Epithelial cell of proximal tubule (primary cell): ENCODE measurements around the gene MBNL1. TPM values are rescaled to one million over a fixed set of nuclear protein-coding genes. Genes with fewer than 3 reads are reported as not detected.

Experiments used
- DNase-seq: peaks from one replicate; pipeline ENCODE4 v3.0.0-alpha.2; 2011; ENCODE audit warnings: low read depth
- H3K4me3 ChIP-seq: 2 replicates; pipeline ENCODE4 v1.5.1; 2011; ENCODE audit warnings: low read depth, mild to moderate bottlenecking, low read length
- CTCF ChIP-seq: conservative IDR thresholded peaks from 2 replicates; pipeline ENCODE4 v1.5.1; 2012; ENCODE audit warnings: low read depth, mild to moderate bottlenecking, low read length
- total RNA-seq: library from RNA; depleted of rRNA; stranded (reverse); fragments of >200 nt; gene quantifications from 2 replicates; pipeline ENCODE4 v1.2.3, GENCODE V29; 2015

Gene MBNL1
- total RNA-seq, 1 donor from 2014 or later: 75.3 TPM

- no peak overlapping the region for H3K4me3 ChIP-seq
- TF ChIP-seq CTCF: no peak
- no peak for DNase-seq
These were observed 16.0 kb upstream of the MBNL1 start for GRCh38 chr3:152252755-152253154.

GRCh38 chr3:152253514-152253913 lies 15.2 kb upstream of the MBNL1 start:
- DNase-seq: no peak
- TF ChIP-seq CTCF: no peak
- H3K4me3 ChIP-seq: no peak overlapping the region

GRCh38 chr3:152254041-152254440 lies 14.7 kb upstream of the MBNL1 start:
- no peak for DNase-seq
- TF ChIP-seq CTCF: no peak
- no peak overlapping the region for H3K4me3 ChIP-seq

GRCh38 chr3:152255290-152255689 lies 13.4 kb upstream of the MBNL1 start:
- H3K4me3 ChIP-seq: no peak overlapping the region
- DNase-seq: no peak
- no peak for TF ChIP-seq CTCF

- TF ChIP-seq CTCF: no peak
These were observed 11.7 kb upstream of the MBNL1 start for GRCh38 chr3:152256851-152257562.

GRCh38 chr3:152257563-152258035 lies 11.1 kb upstream of the MBNL1 start:
- H3K4me3 ChIP-seq: no peak overlapping the region
- no peak for TF ChIP-seq CTCF
- DNase-seq: no peak

More at GRCh38 chr3:152256851-152257562, 11.7 kb upstream of the MBNL1 start:
- DNase-seq: no peak
- no peak overlapping the region for H3K4me3 ChIP-seq
